ENCODE results near the gene BACH2.

The BACH2 gene

GRCh38 chr6:89942601-89943000, 354.0 kb downstream of the BACH2 start:
- DNase-seq (ENCODE audit: low spot score): no peak

- DNase-seq (ENCODE audit: low spot score): no peak
Observed at GRCh38 chr6:89941763-89942497, 354.7 kb downstream of the BACH2 start.

GRCh38 chr6:89941031-89941762, 355.4 kb downstream of the BACH2 start:
- DNase-seq (ENCODE audit: low spot score): no peak

GRCh38 chr6:89940225-89941027, 356.2 kb downstream of the BACH2 start:
- DNase-seq (ENCODE audit: low spot score): peak; percentile 77

GRCh38 chr6:89939144-89939543, 357.5 kb downstream of the BACH2 start:
- no peak for DNase-seq (ENCODE audit: low spot score)

GRCh38 chr6:89938014-89938413, 358.6 kb downstream of the BACH2 start:
- DNase-seq (ENCODE audit: low spot score): no peak

- no peak for DNase-seq (ENCODE audit: low spot score)
Observed at GRCh38 chr6:89936177-89936576, 360.5 kb downstream of the BACH2 start.

- no peak for DNase-seq (ENCODE audit: low spot score)
Observed at GRCh38 chr6:89934685-89935366, 361.8 kb downstream of the BACH2 start.

GRCh38 chr6:89932245-89932802, 364.3 kb downstream of the BACH2 start:
- DNase-seq (ENCODE audit: low spot score): no peak

GRCh38 chr6:89930789-89931188, 365.9 kb downstream of the BACH2 start:
- no peak for DNase-seq (ENCODE audit: low spot score)

- DNase-seq (ENCODE audit: low spot score): no peak
Observed at GRCh38 chr6:89928604-89929003, 368.0 kb downstream of the BACH2 start.

- no peak for DNase-seq (ENCODE audit: low spot score)
Observed at GRCh38 chr6:89927791-89928550, 368.7 kb downstream of the BACH2 start.

GRCh38 chr6:89927264-89927663, 369.4 kb downstream of the BACH2 start:
- DNase-seq (ENCODE audit: low spot score): no peak

- no peak for DNase-seq (ENCODE audit: low spot score)
Observed at GRCh38 chr6:89925826-89926225, 370.8 kb downstream of the BACH2 start.

GRCh38 chr6:89924231-89924630, 372.4 kb downstream of the BACH2 start:
- no peak for DNase-seq (ENCODE audit: low spot score)

- no peak for DNase-seq (ENCODE audit: low spot score)
Observed at GRCh38 chr6:89921691-89922090, 375.0 kb downstream of the BACH2 start.

GRCh38 chr6:89921197-89921596, 375.4 kb downstream of the BACH2 start:
- no peak for DNase-seq (ENCODE audit: low spot score)

GRCh38 chr6:89917801-89918366, 378.8 kb downstream of the BACH2 start:
- DNase-seq (ENCODE audit: low spot score): no peak

- DNase-seq (ENCODE audit: low spot score): no peak
Observed at GRCh38 chr6:89917216-89917615, 379.4 kb downstream of the BACH2 start.

All from SK-N-DZ (cell line).